ENCODE results near the gene NAPSA.
"Not testable (repeated sequence)": the region's sequence is repeated elsewhere in the genome, so short reads cannot be mapped to it uniquely, and the experiment has no call there.

Gene NAPSA

DNA sequence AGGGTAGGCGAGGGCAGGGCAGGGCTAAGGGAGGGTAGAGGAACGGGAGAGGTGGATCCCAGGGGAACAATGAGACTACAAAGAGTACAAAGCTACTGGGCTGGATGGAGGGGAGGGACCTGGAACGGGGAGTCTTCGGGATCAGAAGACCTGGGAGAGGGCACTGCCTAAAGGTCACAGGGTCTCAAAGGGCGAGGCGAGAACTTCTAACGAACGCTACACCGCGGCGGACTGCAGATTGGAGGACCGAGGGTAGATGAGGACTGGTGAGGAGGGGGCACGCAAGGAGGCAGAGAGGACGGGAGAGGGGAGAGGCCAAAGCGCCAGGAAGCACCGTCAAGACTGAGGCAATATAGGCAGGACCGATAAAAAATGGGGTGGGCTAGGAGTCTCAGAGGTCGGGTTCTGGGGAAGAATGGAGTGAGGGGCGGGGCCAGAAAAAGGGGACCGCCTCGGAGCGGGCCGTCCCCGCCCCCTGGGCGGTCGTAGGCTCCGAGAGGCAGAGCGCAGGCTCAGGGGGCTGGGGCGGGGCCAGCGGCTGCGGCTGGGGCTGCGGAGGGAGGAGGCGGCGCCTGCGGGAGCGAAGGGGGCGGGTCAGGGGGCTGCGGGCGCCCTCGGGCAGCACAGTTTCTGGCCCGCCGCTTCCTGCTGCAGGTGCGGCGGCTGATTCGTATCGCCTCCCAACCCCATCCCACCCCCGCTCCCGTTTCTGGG, 34.9 kb downstream of the NAPSA start:
- DNase-seq (ENCODE audit: low read depth) = peak; percentile 26

DNA sequence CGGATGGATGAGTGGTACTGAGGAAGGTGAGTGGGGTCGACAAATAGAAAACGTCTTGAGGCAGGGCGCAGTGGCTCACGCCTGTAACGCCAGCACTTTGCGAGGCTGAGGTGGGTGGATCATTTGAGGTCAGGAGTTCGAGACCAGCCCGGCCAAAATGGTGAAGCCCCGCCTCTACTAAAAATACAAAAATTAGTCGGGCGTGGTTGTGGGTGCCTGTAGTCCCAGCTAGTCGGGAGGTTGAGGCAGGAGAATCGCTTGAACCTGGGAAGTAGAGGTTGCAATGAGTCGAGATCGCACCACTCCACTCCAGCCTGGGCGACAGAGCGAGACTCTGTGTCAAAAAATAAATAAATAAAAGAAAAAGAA, 35.5 kb downstream of the NAPSA start:
- DNase-seq (ENCODE audit: low read depth) = not testable (repeated sequence)

DNA sequence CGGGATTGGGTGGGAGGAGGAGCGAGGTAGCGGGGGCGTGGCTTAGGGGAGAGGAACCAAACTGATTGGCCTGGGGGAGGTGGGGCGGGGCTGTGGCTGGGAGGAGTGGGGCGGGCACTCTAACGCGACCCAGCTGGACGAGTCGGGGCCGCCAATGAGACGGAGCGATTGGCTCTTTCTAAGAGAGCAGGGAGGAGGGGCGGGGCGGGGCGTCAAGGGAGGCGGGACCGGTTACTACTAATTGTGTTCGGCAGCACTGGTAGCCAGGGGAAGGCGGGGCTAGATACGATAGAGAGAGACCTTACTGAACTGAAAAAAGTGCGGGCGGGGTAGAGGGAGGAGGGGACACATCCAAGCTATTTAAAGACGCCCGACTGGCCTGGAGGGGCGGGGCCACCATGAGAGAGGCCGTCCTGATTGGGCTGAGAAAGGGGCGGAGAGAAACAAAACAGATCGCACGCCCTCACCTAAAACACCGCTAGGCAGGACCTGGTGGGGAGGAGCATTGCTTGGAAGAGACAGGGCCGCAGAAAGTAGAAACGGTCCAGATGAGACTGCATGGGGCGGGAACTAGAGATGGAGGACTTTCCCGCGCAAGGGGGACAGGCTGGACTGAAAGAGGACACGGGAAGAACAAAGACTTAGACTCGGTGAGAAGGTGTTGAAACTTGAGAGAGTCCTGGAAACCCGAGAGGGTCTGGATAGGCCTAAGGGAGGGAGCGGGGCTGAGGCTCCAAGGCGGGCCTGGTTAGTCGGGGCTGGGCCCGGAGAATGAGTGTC, 36.1 kb downstream of the NAPSA start, which contains the start of gene KCNC3:
Gene KCNC3, minus strand, starts transcription at position 232 of the 780 bp plus-strand sequence. CDS start 295 bp downstream, outside the sequence.
- peak; percentile 80 for DNase-seq (ENCODE audit: low read depth)

DNA sequence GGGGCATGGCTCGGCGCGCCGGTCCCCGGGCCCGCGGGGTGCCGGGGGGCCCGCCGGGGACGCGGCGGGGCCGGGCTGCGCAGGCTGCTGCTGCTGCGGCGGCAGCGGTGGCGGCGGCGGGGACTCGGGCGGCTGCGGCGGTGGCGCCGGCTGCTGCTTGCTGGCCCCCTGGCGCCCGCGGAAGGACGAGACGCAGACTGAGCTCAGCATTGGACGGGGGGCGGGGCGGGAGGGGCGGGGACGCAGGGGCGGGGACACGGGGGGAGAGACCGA, 36.6 kb downstream of the NAPSA start:
- DNase-seq (ENCODE audit: low read depth) = no peak

DNA sequence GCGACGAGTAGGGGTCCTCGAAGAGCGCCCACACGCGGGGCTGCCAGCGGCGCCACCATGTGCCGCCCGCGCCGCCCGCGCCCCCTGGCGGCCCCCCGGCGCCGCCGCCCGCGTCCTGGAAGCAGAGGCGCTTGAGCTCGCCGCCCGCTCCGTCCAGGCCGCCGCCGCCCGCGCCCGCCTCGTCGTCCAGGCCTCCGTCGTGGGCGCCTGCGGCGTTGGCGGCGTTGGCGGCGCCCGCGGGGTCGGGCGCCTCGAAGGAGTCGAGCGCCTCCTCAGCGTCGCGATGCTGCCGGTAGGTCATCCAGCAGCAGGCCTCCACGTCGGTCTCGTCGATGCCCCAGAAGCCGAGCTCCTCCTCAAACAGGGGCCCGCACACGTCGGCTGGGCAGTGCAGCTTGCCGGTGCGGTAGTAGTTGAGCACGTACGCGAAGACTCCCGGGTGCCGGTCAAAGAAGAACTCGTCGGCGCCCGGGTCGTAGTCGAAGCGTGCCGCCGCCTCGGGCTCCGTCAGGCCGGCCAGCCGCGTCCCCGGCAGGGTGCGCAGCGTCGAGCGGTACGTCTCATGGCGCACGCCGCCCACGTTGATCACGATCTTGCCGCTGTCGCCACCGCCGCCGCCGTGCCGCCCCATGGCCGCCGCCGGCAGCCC, 37.1 kb downstream of the NAPSA start:
- no peak for DNase-seq (ENCODE audit: low read depth)

DNA sequence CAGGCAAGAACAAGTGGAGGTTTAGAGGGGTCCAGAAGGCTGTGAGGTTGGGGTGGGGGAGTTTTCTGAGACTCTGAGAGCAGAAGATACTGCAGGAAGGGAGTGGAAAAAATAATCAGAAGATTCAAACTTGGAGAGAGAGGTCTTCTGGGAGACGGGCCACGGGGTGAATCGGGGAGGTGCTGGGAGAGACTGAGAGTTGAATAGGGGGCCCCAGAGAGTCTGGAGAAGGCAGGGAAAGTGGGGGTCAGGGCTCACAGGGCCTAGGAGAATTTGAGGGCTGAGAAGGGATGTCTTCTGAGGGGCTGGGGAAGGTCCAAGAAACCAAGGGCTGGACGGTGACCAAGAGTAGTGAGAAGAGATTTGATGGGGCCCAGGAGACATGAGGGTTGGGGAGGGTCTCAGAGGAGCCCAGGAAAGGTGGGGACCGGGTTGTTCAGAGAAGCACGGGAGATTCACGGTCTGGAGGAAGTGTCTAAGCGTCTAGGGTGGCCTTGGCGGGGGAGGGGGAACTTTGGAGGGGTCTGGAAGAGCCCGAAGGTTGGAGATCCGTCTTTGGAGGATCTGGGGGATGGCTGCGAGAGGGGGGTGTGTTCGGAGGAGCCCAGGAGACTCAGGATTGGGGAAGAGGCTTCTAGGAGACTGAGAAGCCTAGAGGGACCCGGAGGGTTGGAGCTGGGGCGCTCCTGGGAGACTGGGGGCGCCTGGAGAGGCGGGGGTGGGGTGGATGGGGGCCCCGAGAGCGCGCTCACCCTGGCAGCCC, 37.8 kb downstream of the NAPSA start:
- no peak for DNase-seq (ENCODE audit: low read depth)

DNA sequence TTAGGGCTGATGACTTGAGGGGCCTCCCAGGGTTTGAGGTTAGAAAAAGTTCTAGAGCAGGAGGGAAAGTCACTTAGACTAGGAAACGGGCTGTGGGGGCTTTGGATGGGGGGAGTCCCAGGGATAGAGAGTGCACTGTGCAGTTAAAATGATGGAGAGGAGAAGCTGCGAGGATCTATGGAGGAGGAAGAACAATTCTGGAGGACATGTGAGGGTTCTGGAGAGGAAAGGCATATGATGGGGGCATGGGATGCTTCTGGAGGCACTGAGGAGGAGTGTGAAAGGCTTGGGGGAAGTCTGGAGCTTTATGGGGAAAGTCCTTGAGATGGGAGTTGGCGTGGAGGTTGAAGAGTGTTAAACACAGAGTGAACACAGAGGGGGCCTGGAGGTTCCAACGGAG, 38.4 kb downstream of the NAPSA start:
- DNase-seq (ENCODE audit: low read depth) = no peak

DNA sequence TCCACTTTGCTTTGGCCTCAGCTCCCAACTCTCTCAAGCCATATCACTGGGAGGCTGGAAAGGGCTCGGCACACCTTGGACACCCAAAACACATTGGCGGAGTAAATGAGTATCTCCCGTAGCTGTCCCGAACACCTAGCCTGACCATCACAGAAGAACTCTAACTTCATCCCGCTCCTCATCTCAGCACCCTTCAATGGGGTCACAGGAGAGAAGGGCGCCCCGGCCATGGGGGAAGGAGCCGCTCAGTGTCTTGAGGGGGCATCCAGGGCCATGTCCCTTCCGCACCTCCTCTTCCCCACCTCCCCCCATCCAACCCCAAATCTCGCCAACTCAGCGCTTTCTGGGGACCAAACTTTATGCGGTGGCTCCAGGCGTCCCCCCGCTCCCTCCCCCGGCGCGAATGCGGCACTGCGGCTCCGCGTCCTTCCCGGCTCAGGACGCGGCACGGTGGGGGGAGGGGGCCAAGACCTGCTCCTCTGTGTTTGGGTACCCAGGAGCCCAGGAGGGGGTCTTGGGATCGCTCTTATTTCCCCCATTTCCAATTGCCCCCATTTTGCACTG, 39.3 kb downstream of the NAPSA start:
- DNase-seq (ENCODE audit: low read depth) = no peak

DNA sequence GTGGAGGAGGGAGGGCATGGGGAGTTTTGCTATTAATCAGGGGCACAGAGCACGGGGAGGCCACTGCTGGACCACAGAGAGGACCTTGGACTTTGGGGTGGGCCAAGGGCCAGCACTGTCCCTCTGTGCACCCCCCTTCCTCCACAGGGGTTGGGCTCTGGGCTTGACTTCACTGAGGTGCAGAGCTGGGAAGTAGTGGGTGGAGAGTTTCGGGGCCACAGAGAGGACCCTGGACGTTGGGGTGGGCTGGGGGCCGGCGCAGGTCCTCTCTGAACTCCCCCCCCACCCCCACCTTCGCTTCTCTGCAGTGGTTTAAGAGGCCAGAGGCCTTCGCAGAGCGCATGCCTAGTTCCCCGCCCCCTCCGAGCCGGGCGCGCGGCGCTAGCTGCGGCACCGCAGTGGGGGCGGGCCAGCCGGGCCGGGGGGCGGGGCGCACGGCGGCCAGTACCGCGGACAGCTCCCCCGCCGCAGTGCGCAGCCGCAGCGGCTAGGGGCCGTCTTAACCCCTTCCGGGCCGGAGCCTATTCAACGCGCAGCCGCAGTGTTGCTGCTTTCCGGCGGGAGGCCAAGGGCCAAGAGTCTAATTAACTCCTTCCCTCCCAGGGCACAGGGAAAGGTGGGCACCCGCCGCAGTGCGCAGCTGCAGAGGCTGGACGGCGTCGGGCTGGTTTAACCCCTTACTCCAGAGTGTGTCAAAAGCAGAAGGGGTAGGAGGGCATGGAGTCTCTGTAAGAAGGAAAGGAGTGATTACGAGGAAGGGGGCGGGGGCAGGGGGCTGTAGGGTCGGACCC, 39.9 kb downstream of the NAPSA start:
- DNase-seq (ENCODE audit: low read depth) = peak; percentile 34

DNA sequence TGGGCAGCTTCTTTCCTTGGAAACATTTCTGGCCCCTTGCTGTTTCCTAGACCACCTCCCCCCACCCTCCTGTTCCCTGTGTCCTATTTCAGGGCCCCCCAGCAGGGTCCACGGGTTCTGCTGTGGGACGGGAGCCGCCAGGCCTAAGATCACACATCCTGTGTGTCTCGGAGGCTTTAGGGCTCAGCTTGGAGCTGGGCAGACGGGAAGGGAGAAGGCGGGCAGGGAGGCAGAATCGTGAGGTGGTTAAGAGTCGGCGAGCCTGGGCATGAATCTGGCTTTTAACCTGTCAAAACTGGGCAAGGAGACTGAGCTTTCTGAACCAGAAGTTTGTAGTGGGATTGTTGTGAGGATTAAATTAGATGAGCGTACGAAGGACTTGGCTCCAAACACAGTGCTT, 41.1 kb downstream of the NAPSA start:
- no peak for DNase-seq (ENCODE audit: low read depth)

DNA sequence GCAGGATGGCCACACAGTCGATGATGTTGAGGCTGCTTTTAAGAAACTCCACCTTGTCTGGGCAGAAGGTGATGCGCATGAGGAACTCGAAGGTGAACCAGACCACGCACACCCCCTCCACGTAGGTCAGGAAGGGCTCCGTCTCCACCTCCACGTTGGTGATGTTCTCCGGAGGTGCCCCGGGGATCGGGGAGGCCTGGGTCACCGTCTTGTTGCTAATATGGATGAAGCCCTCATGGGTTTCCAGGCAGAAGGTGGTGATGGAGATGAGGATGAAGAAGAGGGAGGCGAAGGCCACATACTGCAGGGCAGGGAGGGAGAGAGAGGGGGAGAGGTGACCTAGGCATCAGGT, 41.7 kb downstream of the NAPSA start:
- DNase-seq (ENCODE audit: low read depth) = no peak

DNA sequence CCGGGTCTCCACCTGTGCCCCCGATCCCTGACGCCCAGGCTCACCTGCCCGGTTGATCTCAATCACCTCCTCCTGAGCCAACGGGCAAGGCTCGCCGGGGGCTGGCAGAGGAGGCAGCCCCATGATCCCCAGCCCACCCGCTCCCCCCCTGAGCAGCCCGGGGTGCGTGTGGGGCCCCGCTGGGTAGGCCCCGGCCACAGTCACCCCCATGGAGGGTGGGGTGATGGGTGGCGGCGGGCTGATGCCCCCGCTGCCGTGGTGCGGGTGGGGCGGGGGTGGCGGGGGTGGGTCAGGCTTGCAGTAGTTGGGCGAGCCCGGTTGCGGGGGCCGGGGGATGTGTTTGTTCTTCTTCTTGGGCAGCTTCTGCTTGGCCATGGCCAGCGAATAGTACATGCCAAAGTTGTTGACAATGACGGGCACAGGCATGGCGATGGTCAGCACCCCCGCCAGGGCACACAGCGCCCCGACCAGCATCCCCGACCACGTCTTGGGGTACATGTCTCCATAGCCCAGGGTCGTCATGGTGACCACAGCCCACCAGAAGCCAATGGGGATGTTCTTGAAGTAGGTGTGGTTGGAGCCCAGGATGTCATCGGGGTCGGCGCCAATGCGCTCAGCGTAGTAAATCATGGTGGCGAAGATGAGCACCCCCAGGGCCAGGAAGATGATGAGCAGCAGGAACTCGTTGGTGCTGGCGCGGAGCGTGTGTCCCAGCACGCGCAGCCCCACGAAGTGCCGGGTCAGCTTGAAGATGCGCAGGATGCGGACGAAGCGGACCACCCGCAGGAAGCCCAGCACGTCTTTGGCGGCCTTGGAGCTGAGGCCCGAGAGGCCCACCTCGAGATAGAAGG, 42.3 kb downstream of the NAPSA start:
- no peak for DNase-seq (ENCODE audit: low read depth)

DNA sequence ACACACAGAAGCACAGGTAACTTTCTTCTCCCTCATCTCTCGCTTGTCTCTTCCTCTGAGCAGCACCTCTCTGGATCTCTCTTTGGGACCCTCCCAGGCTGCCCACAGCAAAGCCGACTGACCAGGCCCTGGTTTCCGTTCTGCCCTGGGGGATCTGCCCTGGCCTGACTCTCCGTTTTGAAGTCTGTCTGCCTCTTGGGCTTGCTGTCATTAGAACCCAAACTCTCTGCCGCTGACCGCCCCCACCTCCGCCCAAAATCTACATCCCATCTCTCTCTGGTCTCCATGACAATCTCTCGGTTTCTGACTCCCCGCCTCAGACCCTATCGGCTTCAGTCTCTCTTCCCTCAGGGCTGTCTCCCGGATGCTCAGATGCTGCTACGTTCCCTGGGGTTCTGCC, 43.2 kb downstream of the NAPSA start:
- DNase-seq (ENCODE audit: low read depth) = no peak

DNA sequence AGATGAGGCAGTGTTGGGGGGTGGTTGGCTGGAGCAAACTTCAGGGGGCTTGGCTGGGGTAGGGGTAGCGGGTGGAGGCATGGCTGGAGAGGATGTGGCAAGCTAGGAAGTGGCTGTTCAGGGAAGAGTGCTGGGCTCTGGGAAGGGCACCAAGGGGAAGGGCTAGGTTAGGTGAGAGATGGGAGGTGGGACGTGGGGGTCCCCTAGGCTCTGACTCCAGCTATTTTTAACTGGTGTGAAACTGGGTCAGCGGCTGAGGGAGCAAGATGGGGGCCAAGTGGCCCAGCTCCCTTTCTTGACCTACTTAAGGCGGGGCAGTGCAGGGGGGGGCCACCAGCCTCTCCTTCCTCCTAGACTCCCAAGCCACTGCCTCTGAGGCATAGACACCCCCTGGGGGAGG, 43.6 kb downstream of the NAPSA start:
- DNase-seq (ENCODE audit: low read depth) = no peak

DNA sequence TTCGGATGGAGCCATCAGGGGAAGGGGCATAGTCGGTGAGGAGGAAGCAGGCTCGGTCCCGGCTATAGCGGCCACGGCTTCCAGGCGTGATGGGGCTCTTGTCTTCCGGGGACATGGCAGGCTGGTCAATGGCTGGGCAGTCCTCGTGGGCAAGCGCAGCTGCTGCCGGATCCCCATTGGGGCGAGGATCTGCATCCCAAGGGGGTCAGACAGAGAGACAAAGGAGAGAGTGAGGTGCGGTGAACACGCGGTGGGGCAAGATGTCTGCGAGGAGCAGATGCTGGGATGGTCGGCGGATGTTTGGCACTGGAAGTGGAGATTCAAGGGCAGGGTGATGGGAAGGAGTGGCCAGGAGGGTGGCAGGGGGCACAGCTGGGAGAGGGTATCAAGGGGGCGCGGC, 44.8 kb downstream of the NAPSA start:
- no peak for DNase-seq (ENCODE audit: low read depth)

DNA sequence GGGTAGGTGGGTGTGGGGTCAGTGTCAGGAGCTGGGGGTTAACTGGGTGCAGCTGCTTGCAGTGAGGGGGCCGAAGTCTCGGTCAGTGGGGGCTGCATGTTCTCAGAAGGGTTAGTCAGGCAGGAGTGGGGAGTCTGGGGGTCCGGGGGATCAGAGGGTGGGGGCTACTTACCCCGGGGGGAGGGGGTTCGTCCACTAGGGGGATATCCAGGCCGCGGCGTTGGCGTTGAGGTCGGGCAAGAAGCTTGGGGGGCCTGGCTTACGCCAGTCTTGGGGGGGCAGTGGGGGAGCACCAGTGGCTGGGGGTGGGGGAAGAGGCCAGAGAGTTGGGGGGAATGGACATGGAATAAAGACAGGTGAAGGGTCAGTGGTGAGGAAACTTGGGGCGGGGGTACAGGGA, 45.4 kb downstream of the NAPSA start:
- no peak for DNase-seq (ENCODE audit: low read depth)

DNA sequence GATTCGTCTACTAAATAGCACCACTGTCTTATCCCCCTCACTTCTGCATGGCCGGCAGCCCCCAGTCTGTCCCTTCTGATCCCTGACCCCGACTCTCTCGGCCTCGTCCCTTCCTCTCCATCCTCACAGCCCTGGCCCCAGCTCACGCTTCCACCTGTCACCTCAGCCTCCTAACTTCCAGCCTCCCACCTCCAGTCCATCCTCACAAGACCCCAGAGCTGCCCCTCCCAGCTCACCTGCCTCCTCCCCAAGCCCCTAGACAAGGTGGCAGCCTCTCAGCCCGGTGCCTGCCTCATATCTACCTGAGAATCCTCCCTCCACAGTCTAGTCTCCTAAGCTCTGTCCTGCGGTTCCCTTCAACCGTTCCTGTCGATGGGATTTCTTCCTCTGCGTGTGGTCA, 46.3 kb downstream of the NAPSA start:
- no peak for DNase-seq (ENCODE audit: low read depth)

DNA sequence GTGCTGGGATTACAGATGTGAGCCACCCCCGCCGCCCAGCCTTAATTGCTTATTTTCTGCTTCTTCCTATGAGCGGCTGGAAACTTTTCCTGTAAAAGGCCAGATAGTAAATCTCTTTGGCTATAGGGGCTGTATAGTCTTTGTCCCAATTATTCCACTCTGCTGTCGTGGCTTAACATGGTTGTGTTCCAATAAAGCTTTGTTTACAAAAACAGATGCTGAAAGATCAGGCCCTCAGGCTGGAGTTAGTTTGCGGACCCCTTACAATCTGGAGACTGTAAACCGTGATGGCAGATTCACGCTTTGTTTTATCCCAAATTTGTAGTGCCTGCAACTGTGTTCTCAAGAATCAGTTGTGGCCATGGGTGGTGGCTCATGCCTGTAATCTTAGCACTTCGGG, 47.0 kb downstream of the NAPSA start:
- DNase-seq (ENCODE audit: low read depth) = no peak

DNA sequence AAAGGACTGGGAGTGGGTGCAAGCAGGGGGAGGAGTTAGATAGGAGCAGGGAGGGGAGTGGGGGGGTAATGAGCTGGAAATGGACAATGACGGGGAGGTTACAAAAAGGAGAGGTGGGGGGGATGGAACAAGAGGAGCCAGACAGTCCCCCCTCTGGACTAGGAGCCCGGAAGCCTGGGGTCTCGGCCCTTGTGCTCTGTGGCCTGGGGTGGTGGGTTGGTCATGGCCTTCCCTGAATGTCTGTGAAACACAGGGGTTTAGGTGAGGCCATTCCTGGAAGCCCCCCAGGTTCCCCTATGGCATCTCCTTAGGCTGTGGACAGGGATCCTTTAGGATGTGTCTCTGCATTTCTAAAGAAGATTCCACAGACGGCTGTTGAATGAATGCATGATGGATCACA, 48.3 kb downstream of the NAPSA start:
- no peak for DNase-seq (ENCODE audit: low read depth)

DNA sequence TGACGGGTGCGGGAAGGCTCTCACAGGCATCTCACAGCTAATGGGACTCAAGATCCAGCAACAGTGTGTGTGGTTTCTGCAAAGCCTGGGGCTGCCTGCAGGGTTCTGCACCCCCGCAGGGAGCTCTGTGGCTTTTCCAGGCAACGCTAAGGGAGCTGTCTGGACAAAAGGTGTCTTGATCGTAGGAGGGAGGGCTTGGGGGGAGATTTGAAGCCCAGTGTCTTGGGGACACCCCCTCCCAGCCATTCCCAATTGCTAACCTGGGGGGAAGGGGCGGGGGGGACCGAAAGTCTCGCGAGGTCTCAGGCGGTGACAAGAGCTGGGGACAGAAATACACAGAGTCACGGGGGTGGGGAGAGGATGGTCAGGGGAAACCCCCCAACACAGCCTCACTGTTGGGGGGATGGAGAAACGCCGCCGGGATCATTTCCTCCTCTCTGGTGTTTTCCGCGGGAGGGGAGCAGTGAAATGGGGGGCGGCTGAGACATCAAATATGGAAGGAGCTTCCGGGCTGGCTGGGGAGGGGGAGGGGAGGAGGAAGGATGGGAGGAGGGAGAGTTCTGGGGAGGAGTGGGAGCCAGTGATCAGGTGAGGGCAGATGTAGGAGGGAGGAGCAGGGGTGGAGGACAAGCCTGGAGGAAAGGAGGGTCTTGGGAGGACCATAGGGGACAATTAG, 49.5 kb downstream of the NAPSA start:
- peak; percentile 2 for DNase-seq (ENCODE audit: low read depth)
